Caco-2 (cell line): Measurements from ENCODE around the gene ACKR2. TPM values are rescaled to one million over a fixed set of nuclear protein-coding genes. Genes with fewer than 3 reads are reported as not detected.

Source experiments
- BruUV-seq: library from RNA; stranded (reverse); fragments of 400-500 nt; replicated peaks from 2 replicates; lab custom pipeline; 2021; lab: Mats Ljungman, UMichigan
- CTCF ChIA-PET: fragments of 300-600 bp; sonication (Branson Sonifier 250); formaldehyde crosslinking; loops from one replicate; lab custom pipeline; 2022; ENCODE audit warnings: antibody characterized with exemption; lab: Charles Lee
- POLR2A ChIA-PET: fragments of 300-600 bp; sonication (Branson Sonifier 250); formaldehyde crosslinking; loops from one replicate; lab custom pipeline; 2022; ENCODE audit warnings: antibody characterized with exemption; lab: Charles Lee
- DNase-seq, 2 experiments: peaks; one replicate each; pipeline versions ENCODE4 v3.0.0 to v3.0.0-alpha.2; 2020 to 2022
- H3K27me3 ChIP-seq: replicated peaks from 2 replicates; pipeline ENCODE4 v1.6.0; 2011; ENCODE audit warnings: low read length; ENCODE audit not compliant: control insufficient read depth, insufficient read depth
- H3K36me3 ChIP-seq: 2 replicates; pipeline ENCODE4 v1.5.1; 2011; ENCODE audit warnings: low read length; ENCODE audit not compliant: control insufficient read depth, insufficient read depth
- H3K4me1 ChIP-seq: fragments of 250-450 bp; sonication (Bioruptor Pico); 2 replicates; pipeline ENCODE4 v1.5.1; 2020; ENCODE audit warnings: mild to moderate bottlenecking
- H3K4me3 ChIP-seq: 2 replicates; pipeline ENCODE4 v1.5.1; 2011; ENCODE audit warnings: low read depth, mild to moderate bottlenecking, control low read depth, low read length
- H3K9me3 ChIP-seq: fragments of 250-450 bp; sonication (Bioruptor Pico); 2 replicates; pipeline ENCODE4 v1.5.1; 2020; ENCODE audit warnings: mild to moderate bottlenecking, moderate library complexity
- H3K27ac Mint-ChIP-seq: one replicate; pipeline ENCODE4 v1.8.0; 2022; ENCODE audit warnings: mixed read lengths; ENCODE audit not compliant: unreplicated experiment
- H3K27me3 Mint-ChIP-seq: one replicate; pipeline ENCODE4 v1.8.0; 2022; ENCODE audit warnings: mixed read lengths; ENCODE audit not compliant: insufficient read depth, unreplicated experiment
- H3K36me3 Mint-ChIP-seq: one replicate; pipeline ENCODE4 v1.8.0; 2022; ENCODE audit warnings: mild to moderate bottlenecking, mixed read lengths; ENCODE audit not compliant: insufficient read depth, unreplicated experiment
- H3K4me1 Mint-ChIP-seq: one replicate; pipeline ENCODE4 v1.8.0; 2022; ENCODE audit warnings: low read depth, mixed read lengths; ENCODE audit not compliant: unreplicated experiment
- H3K4me3 Mint-ChIP-seq: one replicate; pipeline ENCODE4 v1.8.0; 2022; ENCODE audit warnings: mild to moderate bottlenecking, moderate library complexity, mixed read lengths; ENCODE audit not compliant: unreplicated experiment
- H3K9me3 Mint-ChIP-seq: one replicate; pipeline ENCODE4 v1.8.0; 2022; ENCODE audit warnings: mixed read lengths; ENCODE audit not compliant: unreplicated experiment
- intact Hi-C: fragments of 100-400 bp; cut with micrococcal nuclease; formaldehyde crosslinking; loops from one replicate; pipeline ENCODE4 v1.10.0; 2022; ENCODE audit not compliant: unreplicated experiment
- total RNA-seq: library from RNA; stranded (reverse); gene quantifications from 2 replicates; pipeline ENCODE4 v1.2.3, GENCODE V29; 2022
- TF ChIP-seq, protein P1 (sequence below), 2 experiments: fragments of 200-600 bp in 1 of 2; IDR thresholded peaks; 1 replicate in 1 of 2; 2 replicates in 1 of 2; pipeline versions ENCODE4 v1.5.1 to v1.8.0; 2011 to 2022; ENCODE audit warnings: antibody characterized with exemption in 1 of 2, control low read depth in 1 of 2, inconsistent platforms in 1 of 2, low read depth in 1 of 2, low read length in 1 of 2, mild to moderate bottlenecking in 1 of 2, moderate library complexity in 1 of 2; ENCODE audit not compliant: insufficient read depth in 1 of 2, severe bottlenecking in 1 of 2, unreplicated experiment in 1 of 2

ACKR2 gene
- total RNA-seq, 1 experiment from 2014 or later = 3.5 TPM

- no peaks in the 10 kb centered on the region for H3K36me3 Mint-ChIP-seq
- ChIA-PET CTCF (no interaction called here), POLR2A (no interaction called here)
- no peaks in the 10 kb centered on the region for H3K9me3 Mint-ChIP-seq
- intact Hi-C loops = no loop called here
- H3K4me3 Mint-ChIP-seq = no peak overlapping the region
- H3K36me3 ChIP-seq = no peaks in the 10 kb centered on the region
- H3K4me1 ChIP-seq = 0 out of 2 replicates have a peak, but pooled peaks cover 8% of the 10 kb centered on the region
- H3K4me3 ChIP-seq = no peak overlapping the region
- H3K27me3 Mint-ChIP-seq = no peaks in the 10 kb centered on the region
- TF ChIP-seq, protein P1, sequence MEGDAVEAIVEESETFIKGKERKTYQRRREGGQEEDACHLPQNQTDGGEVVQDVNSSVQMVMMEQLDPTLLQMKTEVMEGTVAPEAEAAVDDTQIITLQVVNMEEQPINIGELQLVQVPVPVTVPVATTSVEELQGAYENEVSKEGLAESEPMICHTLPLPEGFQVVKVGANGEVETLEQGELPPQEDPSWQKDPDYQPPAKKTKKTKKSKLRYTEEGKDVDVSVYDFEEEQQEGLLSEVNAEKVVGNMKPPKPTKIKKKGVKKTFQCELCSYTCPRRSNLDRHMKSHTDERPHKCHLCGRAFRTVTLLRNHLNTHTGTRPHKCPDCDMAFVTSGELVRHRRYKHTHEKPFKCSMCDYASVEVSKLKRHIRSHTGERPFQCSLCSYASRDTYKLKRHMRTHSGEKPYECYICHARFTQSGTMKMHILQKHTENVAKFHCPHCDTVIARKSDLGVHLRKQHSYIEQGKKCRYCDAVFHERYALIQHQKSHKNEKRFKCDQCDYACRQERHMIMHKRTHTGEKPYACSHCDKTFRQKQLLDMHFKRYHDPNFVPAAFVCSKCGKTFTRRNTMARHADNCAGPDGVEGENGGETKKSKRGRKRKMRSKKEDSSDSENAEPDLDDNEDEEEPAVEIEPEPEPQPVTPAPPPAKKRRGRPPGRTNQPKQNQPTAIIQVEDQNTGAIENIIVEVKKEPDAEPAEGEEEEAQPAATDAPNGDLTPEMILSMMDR (IDR thresholded peaks at IDR 0.05; ENCODE audit: insufficient read depth in 1 of 2, low read depth in 1 of 2, low read length in 1 of 2, severe bottlenecking in 1 of 2, unreplicated experiment in 1 of 2) = no peak
- no peaks in the 10 kb centered on the region for H3K9me3 ChIP-seq
- H3K4me1 Mint-ChIP-seq = peaks cover 6% of the 10 kb centered on the region
- DNase-seq = peak in 1 of 2 experiments; percentile 39
- no TSS peak for BruUV-seq
- H3K27me3 ChIP-seq = no peaks in the 10 kb centered on the region
- H3K27ac Mint-ChIP-seq = no peak overlapping the region
Measured at GRCh38 chr3:42894698-42895579, 85.7 kb downstream of the ACKR2 start.

GRCh38 chr3:42895580-42895868 lies 86.3 kb downstream of the ACKR2 start:
- no peak overlapping the region for H3K4me3 Mint-ChIP-seq
- Histone ChIP-seq H3K4me3 (no peak overlapping the region), H3K27me3 (no peaks in the 10 kb centered on the region), H3K9me3 (no peaks in the 10 kb centered on the region), H3K36me3 (no peaks in the 10 kb centered on the region), H3K4me1 (0 out of 2 replicates have a peak, but pooled peaks cover 8% of the 10 kb centered on the region)
- intact Hi-C loops = no loop called here
- no TSS peak for BruUV-seq
- H3K9me3 Mint-ChIP-seq = no peaks in the 10 kb centered on the region
- TF ChIP-seq, protein P1 (IDR thresholded peaks at IDR 0.05; ENCODE audit: insufficient read depth in 1 of 2, low read depth in 1 of 2, low read length in 1 of 2, severe bottlenecking in 1 of 2, unreplicated experiment in 1 of 2) = no peak
- no peaks in the 10 kb centered on the region for H3K36me3 Mint-ChIP-seq
- H3K4me1 Mint-ChIP-seq = peaks cover 6% of the 10 kb centered on the region
- no peak overlapping the region for H3K27ac Mint-ChIP-seq
- CTCF ChIA-PET = no interaction called here
- POLR2A ChIA-PET = no interaction called here
- no peak for DNase-seq
- H3K27me3 Mint-ChIP-seq = peaks cover under 1% of the 10 kb centered on the region

DNA sequence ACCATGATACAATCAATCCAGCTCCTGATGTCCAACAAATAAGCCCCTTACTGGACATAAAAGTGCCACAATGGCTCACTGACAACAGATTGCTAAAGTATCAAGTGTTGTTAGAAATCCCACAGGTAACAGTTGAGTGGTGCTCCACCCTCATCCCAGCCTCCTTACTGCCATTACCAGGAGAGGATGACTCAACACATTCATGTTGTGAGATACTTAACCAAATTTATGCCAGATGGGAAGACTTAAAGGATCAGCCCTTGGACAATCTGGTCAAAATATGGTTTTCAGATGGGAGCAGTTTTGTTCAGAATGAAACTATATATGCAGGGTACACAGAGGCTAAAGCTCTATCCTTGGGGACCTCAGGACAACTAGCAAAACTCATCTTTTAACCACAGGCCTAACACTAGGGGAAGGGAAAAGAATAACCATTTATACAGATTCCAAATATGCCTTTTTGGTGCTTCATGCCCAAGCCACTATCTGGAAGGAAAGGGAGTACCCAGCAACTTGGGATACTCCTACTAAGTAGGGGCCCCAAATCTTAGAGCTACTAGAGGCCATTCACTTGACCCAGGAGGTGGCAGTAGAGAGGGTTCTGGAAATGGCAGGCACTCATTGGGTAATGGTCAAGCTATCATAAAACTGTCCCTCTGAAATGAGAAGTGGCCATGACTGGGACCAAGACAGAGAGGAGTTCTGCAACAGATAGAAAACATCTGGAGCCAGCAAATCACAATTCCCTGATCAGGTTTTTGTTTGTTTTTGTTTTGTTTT lies 89.8 kb downstream of the ACKR2 start:
- no peaks in the 10 kb centered on the region for H3K9me3 Mint-ChIP-seq
- Histone ChIP-seq H3K9me3 (no peaks in the 10 kb centered on the region), H3K27me3 (no peaks in the 10 kb centered on the region), H3K4me1 (0 out of 2 replicates have a peak, but pooled peaks cover 8% of the 10 kb centered on the region), H3K4me3 (no peak overlapping the region), H3K36me3 (no peaks in the 10 kb centered on the region)
- intact Hi-C loops = no loop called here
- H3K27me3 Mint-ChIP-seq = peaks cover 7% of the 10 kb centered on the region
- CTCF ChIA-PET = interaction anchor here (0.6 kb wide), 1 partner anchor 457 kb away, joined by 3 read pairs; no protein-coding TSS in a partner anchor
- no peak for DNase-seq
- peaks cover 6% of the 10 kb centered on the region for H3K4me1 Mint-ChIP-seq
- no peak overlapping the region for H3K4me3 Mint-ChIP-seq
- POLR2A ChIA-PET = no interaction called here
- no TSS peak for BruUV-seq
- H3K27ac Mint-ChIP-seq = no peak overlapping the region
- H3K36me3 Mint-ChIP-seq = no peaks in the 10 kb centered on the region
- TF ChIP-seq, protein P1 (IDR thresholded peaks at IDR 0.05; ENCODE audit: insufficient read depth in 1 of 2, low read depth in 1 of 2, low read length in 1 of 2, severe bottlenecking in 1 of 2, unreplicated experiment in 1 of 2) = no peak
